NCI-H2029 (cell line): ENCODE data around the gene MIEF1.

ENCODE experiments used
- DNase-seq: peaks from one replicate; lab custom pipeline; 2025; lab: John Stamatoyannopoulos, UW

MIEF1 gene

DNA sequence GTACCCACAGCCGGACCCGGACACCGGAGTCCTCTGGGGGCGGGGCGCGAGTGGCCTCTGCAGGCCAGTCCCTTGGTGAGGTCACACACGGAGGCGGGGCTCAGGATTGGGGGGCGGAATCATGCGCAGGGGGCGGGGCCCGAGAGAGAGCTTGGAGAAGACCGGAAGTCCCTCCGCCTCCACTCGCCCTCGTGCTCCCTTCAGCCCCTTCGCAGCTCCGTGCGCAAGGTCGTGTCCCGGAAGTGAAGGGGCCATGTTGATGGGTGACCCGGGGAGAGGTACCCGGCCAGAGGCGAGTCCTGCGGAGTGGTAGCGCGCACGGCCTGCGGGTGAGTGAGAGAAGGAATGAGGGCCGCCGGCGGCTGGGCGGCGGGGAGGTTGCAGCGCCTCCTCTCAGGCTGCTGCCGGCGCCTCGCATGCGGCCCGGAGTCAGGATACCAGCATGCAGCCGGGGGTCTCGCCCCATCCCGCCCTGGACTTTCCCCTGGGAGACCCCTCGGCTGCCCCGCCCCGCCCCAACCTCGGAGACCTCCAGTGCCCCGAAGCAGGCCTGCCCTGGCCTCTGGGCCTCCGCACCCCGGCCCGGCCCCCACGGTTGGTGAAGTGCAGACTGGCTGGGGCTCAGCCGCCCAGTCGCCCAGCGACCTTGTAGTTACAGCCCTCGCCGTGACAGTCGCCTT, at the start of gene MIEF1:
Gene MIEF1, plus strand, starts transcription at position 182 of the 680 bp plus-strand sequence. CDS start 9,005 bp downstream, outside the sequence.
- peak; percentile 95 for DNase-seq

DNA sequence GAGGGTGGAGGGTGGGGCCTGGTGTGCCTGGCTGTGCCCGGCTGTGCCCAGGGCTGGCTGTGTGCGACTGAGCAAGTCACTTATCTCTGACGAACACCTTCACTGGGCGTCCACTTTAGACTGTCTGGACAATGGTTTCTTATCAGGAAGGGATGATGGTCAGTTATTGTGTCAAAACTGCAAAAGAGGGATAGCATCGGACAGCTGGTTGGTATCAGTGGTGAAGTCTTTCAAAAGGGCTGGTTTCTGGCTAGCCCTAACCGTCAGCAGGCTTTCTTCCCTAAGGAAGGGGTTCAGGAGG, 49.4 kb upstream of the MIEF1 start:
- DNase-seq, result no peak

DNA sequence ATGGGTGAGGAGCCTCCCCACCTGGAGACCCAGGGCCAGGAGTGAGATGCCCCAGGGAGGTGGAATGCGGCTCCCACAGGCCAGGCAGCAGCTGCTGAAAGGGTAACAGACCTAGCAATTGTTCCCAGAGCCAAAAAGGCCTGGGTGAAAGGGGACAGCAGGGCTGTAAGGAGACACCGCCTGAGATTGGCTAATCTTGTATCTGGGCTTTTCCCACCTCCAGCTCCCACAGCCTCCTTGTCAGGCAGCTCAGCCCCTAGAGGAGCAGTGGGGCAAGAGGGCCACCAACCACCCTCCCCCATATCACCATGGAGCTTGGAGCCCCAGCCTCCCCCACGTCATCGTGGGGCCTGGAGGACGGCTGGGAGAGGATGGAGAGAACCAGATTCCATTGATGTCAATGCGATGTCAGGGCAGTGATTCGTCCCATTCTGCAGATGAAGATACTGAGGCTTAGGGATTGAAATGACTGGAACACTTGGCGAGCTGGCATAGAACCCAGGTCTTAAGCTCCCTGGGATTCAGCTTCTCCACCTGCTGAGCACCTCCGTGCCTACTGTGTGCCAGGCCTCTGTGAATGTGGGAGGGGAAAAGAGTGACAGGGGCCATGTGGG, 48.2 kb upstream of the MIEF1 start:
- no peak for DNase-seq

DNA sequence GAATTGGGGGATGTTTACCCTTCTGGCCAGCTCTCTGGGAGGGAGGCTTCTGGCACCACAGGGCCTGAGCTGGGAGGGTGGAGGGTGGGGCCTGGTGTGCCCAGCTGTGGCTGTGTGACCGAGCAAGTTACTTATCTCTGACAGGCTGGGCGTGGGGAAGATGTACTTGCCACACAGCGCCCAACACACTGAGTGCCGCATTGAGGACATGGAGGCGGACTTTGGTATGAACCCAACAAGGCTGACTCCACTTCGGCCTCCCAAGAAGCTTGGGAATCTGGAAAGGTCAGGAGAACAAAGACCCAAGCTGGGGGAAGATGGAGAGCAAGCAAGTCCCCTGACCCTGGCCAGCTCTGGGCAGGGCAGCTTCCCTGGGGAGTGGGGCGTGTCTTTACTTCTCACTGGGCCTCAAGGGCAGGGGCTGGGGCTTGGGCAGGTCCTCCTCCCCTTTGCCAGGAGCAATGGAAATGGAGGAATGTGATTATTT, 47.7 kb upstream of the MIEF1 start:
- DNase-seq, result no peak

- no peak for DNase-seq
Observed at GRCh38 chr22:39456522-39457197, 45.4 kb upstream of the MIEF1 start, which contains the start of gene MGAT3. TSS of gene MGAT3 (plus strand) at chr22:39457012. CDS start at chr22:39487348, 30,336 bp downstream.

DNA sequence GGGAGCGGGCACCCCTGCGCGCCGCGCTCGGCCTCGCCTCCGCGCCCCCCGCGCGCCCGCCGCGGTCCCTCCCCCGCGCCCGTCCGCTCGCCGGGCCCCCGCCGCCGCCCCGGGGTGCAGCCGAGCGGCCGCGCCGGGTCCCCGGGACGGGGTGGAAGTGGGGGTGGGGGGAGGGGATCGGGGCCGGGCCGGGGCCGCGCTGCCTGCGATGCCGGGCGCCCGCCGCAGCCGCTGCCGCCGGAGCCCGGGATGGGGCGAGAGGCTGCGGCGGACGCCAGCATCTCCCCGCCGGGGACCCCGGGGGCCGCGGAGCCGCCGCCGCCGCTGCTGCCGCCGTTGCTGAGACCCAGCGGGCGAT, 44.9 kb upstream of the MIEF1 start:
- DNase-seq, result no peak

- DNase-seq, result no peak
Observed at GRCh38 chr22:39457556-39458443, 44.3 kb upstream of the MIEF1 start.

DNA sequence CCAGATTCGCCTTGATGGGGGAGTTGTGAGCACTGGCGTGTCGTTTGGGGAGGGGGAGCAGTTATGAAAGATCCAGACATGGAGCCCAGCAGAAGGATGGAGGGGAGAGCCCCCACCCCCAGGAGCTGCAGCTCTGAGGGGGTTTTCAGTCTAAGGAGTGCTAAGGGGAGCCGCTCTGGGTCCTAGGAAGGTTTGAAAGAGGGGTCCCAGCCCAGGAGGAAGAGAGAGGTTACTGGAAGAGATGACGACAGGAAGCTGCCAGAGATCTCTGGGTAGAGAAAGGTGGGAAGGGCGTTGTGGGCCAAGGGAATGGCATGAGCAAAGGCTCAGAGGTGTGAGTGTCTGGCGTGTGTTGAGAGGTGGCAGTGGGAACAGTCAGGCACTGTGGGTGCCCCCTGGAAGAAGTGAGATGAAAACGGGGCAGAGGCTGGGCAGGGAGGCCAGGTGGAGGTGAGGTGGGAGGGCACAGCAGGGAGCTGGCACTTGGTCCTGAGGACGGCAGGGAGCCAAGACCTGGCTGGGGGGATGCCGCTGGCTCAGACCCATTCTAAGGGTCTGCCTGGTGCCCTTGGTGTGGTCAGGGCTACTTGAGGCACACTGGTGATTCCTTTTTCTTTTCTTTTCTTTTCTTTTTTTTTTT, 43.5 kb upstream of the MIEF1 start:
- no peak for DNase-seq

DNA sequence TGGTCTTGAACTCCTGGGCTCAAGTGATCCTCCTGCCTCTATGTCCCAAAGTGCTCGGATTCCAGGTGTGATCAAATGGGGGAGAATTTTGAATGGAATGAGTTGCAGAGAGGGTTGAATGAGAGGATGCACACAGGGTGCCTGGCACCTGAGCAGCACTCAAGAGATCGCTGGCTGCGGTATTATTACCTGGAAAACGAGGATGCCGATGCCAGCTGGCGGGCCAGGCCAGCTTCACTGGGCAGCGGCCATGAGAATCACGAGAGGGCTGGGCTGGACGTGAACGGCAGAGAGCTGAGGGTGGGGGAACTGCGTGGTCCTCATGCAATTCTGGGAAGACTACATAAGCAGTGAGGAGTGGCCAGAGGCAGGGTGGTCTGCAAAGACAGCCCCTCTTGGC, 42.4 kb upstream of the MIEF1 start:
- no peak for DNase-seq

DNA sequence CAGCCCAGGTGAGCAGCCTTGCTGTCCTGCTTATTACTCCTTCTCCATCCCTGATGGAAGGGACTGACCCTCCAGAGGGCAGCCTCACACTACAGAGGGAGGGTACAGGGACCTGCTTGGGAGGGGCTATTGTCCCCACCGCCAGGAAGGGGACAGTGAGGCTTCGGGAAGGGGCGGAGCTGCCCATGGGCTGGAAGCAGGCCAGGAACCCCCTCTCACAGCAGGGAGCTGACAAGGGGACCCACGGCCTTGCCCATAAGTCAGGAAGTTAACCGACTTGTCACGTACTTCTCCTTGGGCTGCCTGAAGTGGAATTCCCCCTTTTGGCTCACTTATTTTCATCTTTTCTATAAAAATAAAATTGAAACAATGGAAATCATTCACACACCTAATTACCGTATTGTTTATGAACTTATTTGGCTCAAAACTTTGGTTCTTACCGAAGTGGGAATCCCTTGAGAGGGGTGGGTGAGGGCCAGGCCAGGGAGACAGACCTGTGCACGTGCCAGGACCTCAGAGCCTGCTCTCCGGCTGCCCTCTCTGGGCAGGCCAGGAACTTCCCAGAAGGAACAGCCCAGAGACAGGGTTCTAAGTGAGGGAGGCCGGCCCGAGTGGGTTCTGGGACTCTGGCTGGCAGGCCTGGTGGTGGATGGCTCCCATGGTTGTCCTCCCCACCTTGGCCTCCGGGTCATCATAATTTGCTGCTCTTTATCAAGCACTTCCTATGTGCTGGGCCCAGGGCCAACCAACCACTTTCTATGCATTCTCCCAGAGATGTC, 39.5 kb upstream of the MIEF1 start:
- DNase-seq, result no peak

DNA sequence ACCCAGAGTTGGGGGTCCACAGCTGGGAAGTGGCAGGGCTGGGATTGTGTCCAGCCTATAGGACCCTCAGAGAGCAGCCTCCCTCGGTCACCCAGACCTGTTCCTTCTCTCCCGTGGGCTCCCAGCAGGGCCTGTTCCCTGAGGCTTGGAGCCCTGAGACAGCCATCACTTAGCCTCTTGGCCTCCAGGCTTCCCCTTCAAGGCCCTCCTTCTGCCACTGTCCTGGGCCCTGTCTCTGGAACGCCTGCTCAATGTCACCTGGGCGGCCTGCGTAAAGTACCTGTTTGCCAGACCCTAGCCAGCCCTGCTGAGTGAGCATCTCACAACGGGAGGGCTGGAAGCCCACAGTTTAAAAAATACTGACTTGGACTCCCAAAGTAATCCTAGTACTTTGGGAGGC, 38.8 kb upstream of the MIEF1 start:
- DNase-seq, result no peak

DNA sequence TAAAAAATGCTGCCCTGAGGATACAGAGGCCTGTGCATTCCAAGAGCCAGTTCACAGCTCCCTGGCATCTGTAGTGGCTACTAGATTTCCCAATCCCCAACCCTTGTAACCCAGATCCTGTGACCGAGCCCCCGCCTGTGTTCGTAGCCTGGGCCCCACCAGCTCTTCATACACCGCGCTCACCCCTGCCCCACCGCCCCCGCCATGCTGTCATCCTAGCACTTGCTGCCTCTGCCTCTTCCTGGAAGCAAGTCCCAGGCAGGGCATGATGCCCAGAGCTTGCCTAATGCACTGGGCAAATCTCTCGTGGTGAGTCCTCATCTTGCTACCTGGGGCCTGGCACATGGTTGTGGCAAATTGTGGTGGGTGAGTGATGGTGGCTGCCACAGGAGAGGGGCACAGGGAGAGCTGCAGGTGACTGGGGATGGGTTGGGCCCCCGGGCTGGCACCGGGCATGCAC, 38.1 kb upstream of the MIEF1 start:
- DNase-seq, result no peak

DNA sequence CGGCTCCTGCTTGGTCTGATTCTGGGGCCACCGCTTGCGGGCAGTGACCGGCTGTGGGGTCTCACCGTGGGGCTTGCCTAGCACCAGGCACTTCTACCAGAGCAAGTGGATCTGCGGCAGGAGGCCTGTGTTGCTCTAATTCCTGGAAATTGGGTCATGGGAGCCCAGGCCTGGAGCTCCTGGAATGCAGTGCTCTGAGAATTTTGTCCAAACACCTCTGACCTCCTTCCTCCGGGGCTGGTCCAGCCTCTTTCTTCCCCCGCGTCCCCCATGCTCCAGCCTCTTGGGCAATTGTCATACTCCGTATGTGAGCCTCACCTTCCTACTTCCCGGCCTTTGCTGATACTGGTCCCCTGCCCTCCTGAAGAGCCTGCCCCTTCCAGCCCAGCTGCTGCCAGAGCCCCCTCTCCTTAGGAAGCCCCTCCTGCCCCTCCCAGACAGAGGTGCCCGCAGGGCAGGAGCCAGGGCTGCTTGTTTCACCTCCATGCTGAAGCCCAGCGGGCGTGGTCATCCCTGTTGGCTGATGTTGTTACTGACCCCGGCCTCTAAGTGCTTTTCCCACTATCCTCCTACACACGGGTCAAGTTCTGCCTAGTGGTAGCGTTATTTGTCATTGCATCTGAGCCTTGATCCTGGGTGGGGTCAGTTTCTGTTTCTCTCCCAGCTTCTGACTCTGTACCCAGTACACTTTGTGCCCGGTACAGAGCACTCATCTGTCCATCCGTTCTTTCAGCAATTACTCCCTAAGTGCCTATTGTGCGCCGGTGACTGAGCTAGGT, 35.7 kb upstream of the MIEF1 start:
- no peak for DNase-seq

DNA sequence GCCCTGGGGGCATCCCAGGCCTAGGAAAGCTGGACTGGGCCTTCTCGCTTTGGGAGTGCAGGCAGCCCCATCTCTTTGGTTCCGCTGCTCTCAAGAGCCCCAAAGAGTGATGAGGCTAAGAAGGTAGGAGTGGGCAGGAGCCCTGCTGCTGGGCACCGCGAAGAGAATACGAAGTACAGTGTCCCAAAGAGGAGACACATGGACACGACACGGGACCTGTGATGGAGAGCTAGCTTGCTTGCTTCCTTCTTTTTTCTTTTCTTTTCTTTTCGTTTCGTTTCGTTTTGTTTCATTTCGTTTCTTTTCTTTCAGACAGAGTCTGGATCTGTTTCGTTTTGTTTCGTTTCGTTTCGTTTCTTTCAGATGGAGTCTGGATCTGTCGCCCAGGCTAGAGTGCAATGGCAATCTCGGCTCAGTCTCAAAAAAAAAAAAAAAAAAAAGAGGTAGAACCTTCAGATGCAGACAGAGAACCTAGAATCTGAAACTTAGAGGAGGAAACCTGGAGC, 34.6 kb upstream of the MIEF1 start:
- no peak for DNase-seq

GRCh38 chr22:39468487-39469325, 33.4 kb upstream of the MIEF1 start:
- DNase-seq, result no peak

GRCh38 chr22:39469326-39469680, 32.8 kb upstream of the MIEF1 start:
- DNase-seq, result no peak

DNA sequence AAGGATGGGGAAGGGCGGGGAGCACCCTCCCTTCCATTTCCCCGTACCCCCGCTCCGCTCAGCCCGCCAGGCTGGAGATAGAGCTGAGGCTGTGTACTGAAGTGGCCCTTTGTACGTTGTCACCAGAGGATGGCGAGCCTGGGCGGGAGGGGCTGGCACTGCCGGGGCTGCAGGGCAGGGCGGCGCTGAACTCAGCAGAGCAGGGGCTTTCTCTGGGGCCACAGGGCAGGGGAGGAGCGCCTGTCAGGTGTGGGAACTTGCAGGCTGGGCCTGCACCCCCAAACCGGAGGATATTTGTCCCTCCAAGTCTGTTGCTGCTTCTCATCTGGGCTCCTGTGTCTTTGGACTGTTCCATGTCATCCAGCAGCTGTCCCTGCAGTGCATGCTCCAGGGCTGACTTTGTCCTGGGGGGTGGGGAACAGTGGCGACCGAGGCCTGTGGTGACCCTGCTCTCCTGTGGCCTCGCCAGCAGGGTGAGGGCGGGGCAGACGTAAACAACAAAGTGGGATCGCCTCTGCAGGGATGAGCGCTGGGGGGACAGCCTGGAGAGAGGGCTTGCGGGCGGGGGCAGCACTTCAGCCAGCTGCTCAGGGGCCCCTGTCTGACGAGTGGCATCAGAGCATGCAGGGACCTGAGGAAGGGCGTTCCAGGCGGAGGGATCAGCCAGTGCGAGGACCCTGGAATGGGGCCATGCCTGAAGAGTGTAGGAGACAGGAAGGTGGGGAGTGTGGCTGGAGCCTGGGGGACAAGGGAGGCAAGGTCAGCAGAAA, 32.2 kb upstream of the MIEF1 start:
- DNase-seq, result no peak
